Panc1 (cell line): Measurements from ENCODE around the gene DCC. TPM values are rescaled to one million over a fixed set of nuclear protein-coding genes. Genes with fewer than 3 reads are reported as not detected.

ENCODE experiments used
- ATAC-seq: fragments of 200-7000 bp; cut with Tn5 transposase; 2 replicates; pipeline ENCODE4 v1.9.1; 2020; ENCODE audit warnings: mild to moderate bottlenecking, moderate library complexity
- BruUV-seq: library from RNA; stranded (reverse); fragments of 400-500 nt; replicated peaks from 2 replicates; lab custom pipeline; 2021; lab: Mats Ljungman, UMichigan
- CTCF ChIA-PET: fragments of 300-600 bp; sonication (Branson Sonifier 250); formaldehyde crosslinking; loops from one replicate; lab custom pipeline; 2022; ENCODE audit warnings: antibody characterized with exemption; lab: Charles Lee
- POLR2A ChIA-PET: fragments of 300-600 bp; sonication (Branson Sonifier 250); formaldehyde crosslinking; loops from one replicate; lab custom pipeline; 2022; ENCODE audit warnings: antibody characterized with exemption; lab: Charles Lee
- DNase-seq: peaks from one replicate; pipeline ENCODE4 v3.0.0-alpha.2; 2010; ENCODE audit warnings: low read depth, low spot score
- H3K27ac ChIP-seq: 2 replicates; pipeline ENCODE4 v1.5.1; 2011; ENCODE audit warnings: mild to moderate bottlenecking, low read length, inconsistent platforms
- H3K27me3 ChIP-seq: fragments of 200-500 bp; sonication (Bioruptor generic); 2 replicates; pipeline ENCODE4 v1.6.0; 2014; ENCODE audit warnings: low read length, inconsistent platforms; ENCODE audit not compliant: control insufficient read depth, insufficient read depth
- H3K36me3 ChIP-seq: fragments of 200-500 bp; sonication (Bioruptor generic); 2 replicates; pipeline ENCODE4 v1.5.1; 2014; ENCODE audit warnings: inconsistent platforms, mild to moderate bottlenecking, low read length, moderate library complexity; ENCODE audit not compliant: control insufficient read depth, insufficient read depth
- H3K4me1 ChIP-seq: 2 replicates; pipeline ENCODE4 v1.5.1; 2011; ENCODE audit warnings: inconsistent platforms, mild to moderate bottlenecking, low read length, moderate library complexity; ENCODE audit not compliant: control insufficient read depth, insufficient read depth
- H3K4me3 ChIP-seq, 2 experiments: 2 replicates each; pipeline ENCODE4 v1.5.1; 2011 to 2012; ENCODE audit warnings: low read depth in 2 of 2, low read length in 2 of 2, mild to moderate bottlenecking in 2 of 2, inconsistent platforms in 1 of 2, moderate library complexity in 1 of 2
- H3K9me3 ChIP-seq: fragments of 200-500 bp; sonication (Bioruptor generic); 2 replicates; pipeline ENCODE4 v1.5.1; 2014; ENCODE audit warnings: low read depth, mild to moderate bottlenecking, inconsistent platforms, low read length, moderate library complexity; ENCODE audit not compliant: control insufficient read depth, insufficient read depth
- CTCF ChIP-seq: fragments of 450-650 bp; IDR thresholded peaks from 2 replicates; pipeline ENCODE4 v1.5.1; 2017; ENCODE audit warnings: mild to moderate bottlenecking
- POLR2AphosphoS5 ChIP-seq: IDR thresholded peaks from 2 replicates; pipeline ENCODE4 v1.6.1; 2012; ENCODE audit warnings: mild to moderate bottlenecking, low read depth, low read length, moderate library complexity
- SIN3A ChIP-seq: IDR thresholded peaks from 2 replicates; pipeline ENCODE4 v1.6.1; 2012; ENCODE audit warnings: low read depth, mild to moderate bottlenecking, low read length, moderate library complexity, borderline replicate concordance; ENCODE audit not compliant: insufficient read depth
- TCF7L2 ChIP-seq: IDR thresholded peaks from 2 replicates; pipeline ENCODE4 v1.6.1; 2011; ENCODE audit warnings: mild to moderate bottlenecking, low read depth, low read length, inconsistent platforms
- in situ Hi-C: cut with HindIII; loops from 2 replicates; pipeline ENCODE4 v1.10.0; 2016; ENCODE audit warnings: low sequenced_read_pairs, low pct_unique_long_range_greater_than_20kb
- intact Hi-C: fragments of 100-400 bp; cut with micrococcal nuclease; formaldehyde crosslinking; loops from one replicate; pipeline ENCODE4 v1.10.0; 2022; ENCODE audit not compliant: unreplicated experiment
- total RNA-seq: library from RNA; stranded (reverse); gene quantifications from one replicate; pipeline ENCODE4 v1.2.1, GENCODE V29; 2021; ENCODE audit not compliant: unreplicated experiment
- TF ChIP-seq, protein P1 (sequence below), 2 experiments: IDR thresholded peaks; 2 replicates each; pipeline ENCODE4 v1.6.1; 2011 to 2012; ENCODE audit warnings: low read depth in 2 of 2, control low read depth in 1 of 2, low read length in 1 of 2, mild to moderate bottlenecking in 1 of 2, moderate library complexity in 1 of 2; ENCODE audit not compliant: insufficient read depth in 1 of 2

DCC gene
- total RNA-seq, 1 experiment from 2014 or later = not detected

GRCh38 chr18:52401236-52401635 is 61.2 kb downstream of the DCC start:
- H3K27me3 ChIP-seq = no peaks in the 10 kb centered on the region
- POLR2A ChIA-PET = no interaction called here
- H3K27ac ChIP-seq = no peak overlapping the region
- no peak overlapping the region for H3K4me3 ChIP-seq
- H3K9me3 ChIP-seq = no peaks in the 10 kb centered on the region
- in situ Hi-C loops = no loop called here
- intact Hi-C loops = no loop called here
- ATAC-seq (no peak), DNase-seq (no peak)
- TF ChIP-seq POLR2AphosphoS5 (no peak), CTCF (no peak), SIN3A (no peak), TCF7L2 (no peak)
- TF ChIP-seq, protein P1, sequence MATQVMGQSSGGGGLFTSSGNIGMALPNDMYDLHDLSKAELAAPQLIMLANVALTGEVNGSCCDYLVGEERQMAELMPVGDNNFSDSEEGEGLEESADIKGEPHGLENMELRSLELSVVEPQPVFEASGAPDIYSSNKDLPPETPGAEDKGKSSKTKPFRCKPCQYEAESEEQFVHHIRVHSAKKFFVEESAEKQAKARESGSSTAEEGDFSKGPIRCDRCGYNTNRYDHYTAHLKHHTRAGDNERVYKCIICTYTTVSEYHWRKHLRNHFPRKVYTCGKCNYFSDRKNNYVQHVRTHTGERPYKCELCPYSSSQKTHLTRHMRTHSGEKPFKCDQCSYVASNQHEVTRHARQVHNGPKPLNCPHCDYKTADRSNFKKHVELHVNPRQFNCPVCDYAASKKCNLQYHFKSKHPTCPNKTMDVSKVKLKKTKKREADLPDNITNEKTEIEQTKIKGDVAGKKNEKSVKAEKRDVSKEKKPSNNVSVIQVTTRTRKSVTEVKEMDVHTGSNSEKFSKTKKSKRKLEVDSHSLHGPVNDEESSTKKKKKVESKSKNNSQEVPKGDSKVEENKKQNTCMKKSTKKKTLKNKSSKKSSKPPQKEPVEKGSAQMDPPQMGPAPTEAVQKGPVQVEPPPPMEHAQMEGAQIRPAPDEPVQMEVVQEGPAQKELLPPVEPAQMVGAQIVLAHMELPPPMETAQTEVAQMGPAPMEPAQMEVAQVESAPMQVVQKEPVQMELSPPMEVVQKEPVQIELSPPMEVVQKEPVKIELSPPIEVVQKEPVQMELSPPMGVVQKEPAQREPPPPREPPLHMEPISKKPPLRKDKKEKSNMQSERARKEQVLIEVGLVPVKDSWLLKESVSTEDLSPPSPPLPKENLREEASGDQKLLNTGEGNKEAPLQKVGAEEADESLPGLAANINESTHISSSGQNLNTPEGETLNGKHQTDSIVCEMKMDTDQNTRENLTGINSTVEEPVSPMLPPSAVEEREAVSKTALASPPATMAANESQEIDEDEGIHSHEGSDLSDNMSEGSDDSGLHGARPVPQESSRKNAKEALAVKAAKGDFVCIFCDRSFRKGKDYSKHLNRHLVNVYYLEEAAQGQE (IDR thresholded peaks at IDR 0.05; ENCODE audit: insufficient read depth in 1 of 2, low read depth in 2 of 2, low read length in 1 of 2) = no peak
- no peaks in the 10 kb centered on the region for H3K4me1 ChIP-seq
- H3K36me3 ChIP-seq = no peaks in the 10 kb centered on the region
- CTCF ChIA-PET = no interaction called here
- no TSS peak for BruUV-seq

DNA sequence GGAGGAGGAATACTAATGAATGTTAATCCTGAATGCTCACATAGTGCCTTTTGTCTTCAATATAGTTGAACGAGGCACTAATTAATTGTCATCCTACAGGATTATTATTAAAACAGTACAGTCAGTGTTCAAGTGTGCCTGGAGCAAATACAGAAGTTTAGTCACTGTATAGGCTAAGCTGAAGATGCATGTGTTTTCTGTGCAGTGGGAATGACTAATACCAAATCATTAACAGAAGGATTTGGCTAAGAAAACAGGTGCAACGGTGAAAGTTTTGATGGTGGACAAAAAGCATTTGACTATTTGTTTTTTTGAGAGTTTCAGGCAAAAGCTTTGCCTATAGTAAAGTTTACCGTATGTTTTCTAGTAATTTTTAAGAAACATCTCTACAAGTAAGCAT is 62.8 kb downstream of the DCC start:
- intact Hi-C loops (no loop called here), in situ Hi-C loops (no loop called here)
- ATAC-seq (no peak), DNase-seq (no peak)
- TF ChIP-seq, protein P1 (IDR thresholded peaks at IDR 0.05; ENCODE audit: insufficient read depth in 1 of 2, low read depth in 2 of 2, low read length in 1 of 2) = no peak
- TF ChIP-seq TCF7L2 = no peak
- TF ChIP-seq SIN3A = no peak
- no peak for TF ChIP-seq POLR2AphosphoS5
- TF ChIP-seq CTCF = no peak
- ChIA-PET POLR2A (no interaction called here), CTCF (no interaction called here)
- H3K27me3 ChIP-seq = no peaks in the 10 kb centered on the region
- H3K36me3 ChIP-seq = no peaks in the 10 kb centered on the region
- no peak overlapping the region for H3K27ac ChIP-seq
- BruUV-seq = no TSS peak
- H3K4me1 ChIP-seq = no peaks in the 10 kb centered on the region
- no peaks in the 10 kb centered on the region for H3K9me3 ChIP-seq
- H3K4me3 ChIP-seq = no peak overlapping the region
